Measurements from ENCODE around the gene CMSS1.
A peak's percentile ranks its signal among the peaks of the same experiment; 100 is the strongest.

The CMSS1 gene

GRCh38 chr3:100009276-100010086 is 191.8 kb downstream of the CMSS1 start:
- Histone ChIP-seq H3K27me3 (ENCODE audit: control insufficient read depth in 2 of 2, insufficient read depth in 2 of 2, low read length in 2 of 2) (no peaks in the 10 kb centered on the region), H3K36me3 (ENCODE audit: control insufficient read depth in 2 of 2, insufficient read depth in 2 of 2, low read length in 2 of 2) (no peaks in the 10 kb centered on the region), H3K4me1 (ENCODE audit: control insufficient read depth in 2 of 2, insufficient read depth in 2 of 2, low read length in 2 of 2) (peaks cover 4 to 8% of the 10 kb centered on the region in 2 donors), H3K9me3 (ENCODE audit: control insufficient read depth in 2 of 2, low read length in 2 of 2) (no peaks in the 10 kb centered on the region), H3K4me3 (ENCODE audit: low read length in 2 of 2) (no peak overlapping the region), H3K9ac (ENCODE audit: low read depth in 1 of 2, low read length in 2 of 2) (no peak overlapping the region), H3K27ac (ENCODE audit: low read depth in 2 of 2, low read length in 2 of 2) (no peak overlapping the region)

GRCh38 chr3:100010087-100010417 is 192.4 kb downstream of the CMSS1 start:
- peaks cover 3 to 4% of the 10 kb centered on the region in 2 donors for H3K4me1 ChIP-seq (ENCODE audit: control insufficient read depth in 2 of 2, insufficient read depth in 2 of 2, low read length in 2 of 2)
- H3K36me3 ChIP-seq (ENCODE audit: control insufficient read depth in 2 of 2, insufficient read depth in 2 of 2, low read length in 2 of 2), result no peaks in the 10 kb centered on the region
- H3K4me3 ChIP-seq (ENCODE audit: low read length in 2 of 2), result no peak overlapping the region
- no peaks in the 10 kb centered on the region for H3K27me3 ChIP-seq (ENCODE audit: control insufficient read depth in 2 of 2, insufficient read depth in 2 of 2, low read length in 2 of 2)
- no peak overlapping the region for H3K27ac ChIP-seq (ENCODE audit: low read depth in 2 of 2, low read length in 2 of 2)
- no peak overlapping the region for H3K9ac ChIP-seq (ENCODE audit: low read depth in 1 of 2, low read length in 2 of 2)
- H3K9me3 ChIP-seq (ENCODE audit: control insufficient read depth in 2 of 2, low read length in 2 of 2), result no peaks in the 10 kb centered on the region

- Histone ChIP-seq H3K27ac (ENCODE audit: low read depth in 2 of 2, low read length in 2 of 2) (no peak overlapping the region), H3K36me3 (ENCODE audit: control insufficient read depth in 2 of 2, insufficient read depth in 2 of 2, low read length in 2 of 2) (no peaks in the 10 kb centered on the region), H3K9ac (ENCODE audit: low read depth in 1 of 2, low read length in 2 of 2) (no peak overlapping the region), H3K4me1 (ENCODE audit: control insufficient read depth in 2 of 2, insufficient read depth in 2 of 2, low read length in 2 of 2) (peaks cover 0 to 3% of the 10 kb centered on the region in 2 donors), H3K4me3 (ENCODE audit: low read length in 2 of 2) (no peak overlapping the region), H3K27me3 (ENCODE audit: control insufficient read depth in 2 of 2, insufficient read depth in 2 of 2, low read length in 2 of 2) (no peaks in the 10 kb centered on the region), H3K9me3 (ENCODE audit: control insufficient read depth in 2 of 2, low read length in 2 of 2) (no peaks in the 10 kb centered on the region)
Observed at GRCh38 chr3:100018806-100019205, 201.1 kb downstream of the CMSS1 start.

- Histone ChIP-seq H3K9me3 (ENCODE audit: control insufficient read depth in 2 of 2, low read length in 2 of 2) (no peaks in the 10 kb centered on the region), H3K27ac (ENCODE audit: low read depth in 2 of 2, low read length in 2 of 2) (no peak overlapping the region), H3K4me3 (ENCODE audit: low read length in 2 of 2) (no peak overlapping the region), H3K27me3 (ENCODE audit: control insufficient read depth in 2 of 2, insufficient read depth in 2 of 2, low read length in 2 of 2) (no peaks in the 10 kb centered on the region), H3K36me3 (ENCODE audit: control insufficient read depth in 2 of 2, insufficient read depth in 2 of 2, low read length in 2 of 2) (no peaks in the 10 kb centered on the region), H3K4me1 (ENCODE audit: control insufficient read depth in 2 of 2, insufficient read depth in 2 of 2, low read length in 2 of 2) (peaks cover 0 to 8% of the 10 kb centered on the region in 2 donors), H3K9ac (ENCODE audit: low read depth in 1 of 2, low read length in 2 of 2) (no peak overlapping the region)
Observed at GRCh38 chr3:100019719-100020118, 202.1 kb downstream of the CMSS1 start.

- peaks cover 0 to 9% of the 10 kb centered on the region in 2 donors for H3K4me1 ChIP-seq (ENCODE audit: control insufficient read depth in 2 of 2, insufficient read depth in 2 of 2, low read length in 2 of 2)
- H3K27ac ChIP-seq (ENCODE audit: low read depth in 2 of 2, low read length in 2 of 2), result no peak overlapping the region
Observed at GRCh38 chr3:100020876-100021644, 203.4 kb downstream of the CMSS1 start.

GRCh38 chr3:100022506-100022905 is 204.8 kb downstream of the CMSS1 start:
- Histone ChIP-seq H3K27ac (ENCODE audit: low read depth in 2 of 2, low read length in 2 of 2) (no peak overlapping the region), H3K36me3 (ENCODE audit: control insufficient read depth in 2 of 2, insufficient read depth in 2 of 2, low read length in 2 of 2) (peaks cover 0 to 2% of the 10 kb centered on the region in 2 donors), H3K27me3 (ENCODE audit: control insufficient read depth in 2 of 2, insufficient read depth in 2 of 2, low read length in 2 of 2) (no peaks in the 10 kb centered on the region), H3K4me1 (ENCODE audit: control insufficient read depth in 2 of 2, insufficient read depth in 2 of 2, low read length in 2 of 2) (peaks cover 0 to 9% of the 10 kb centered on the region in 2 donors), H3K9me3 (ENCODE audit: control insufficient read depth in 2 of 2, low read length in 2 of 2) (no peaks in the 10 kb centered on the region), H3K9ac (ENCODE audit: low read depth in 1 of 2, low read length in 2 of 2) (no peak overlapping the region), H3K4me3 (ENCODE audit: low read length in 2 of 2) (no peak overlapping the region)

More at GRCh38 chr3:100020876-100021644, 203.4 kb downstream of the CMSS1 start:
- no peaks in the 10 kb centered on the region for H3K27me3 ChIP-seq (ENCODE audit: control insufficient read depth in 2 of 2, insufficient read depth in 2 of 2, low read length in 2 of 2)
- H3K36me3 ChIP-seq (ENCODE audit: control insufficient read depth in 2 of 2, insufficient read depth in 2 of 2, low read length in 2 of 2), result no peaks in the 10 kb centered on the region
- no peak overlapping the region for H3K9ac ChIP-seq (ENCODE audit: low read depth in 1 of 2, low read length in 2 of 2)
- no peak overlapping the region for H3K4me3 ChIP-seq (ENCODE audit: low read length in 2 of 2)
- H3K9me3 ChIP-seq (ENCODE audit: control insufficient read depth in 2 of 2, low read length in 2 of 2), result no peaks in the 10 kb centered on the region

GRCh38 chr3:100023150-100023549 is 205.5 kb downstream of the CMSS1 start:
- no peaks in the 10 kb centered on the region for H3K9me3 ChIP-seq (ENCODE audit: control insufficient read depth in 2 of 2, low read length in 2 of 2)
- H3K9ac ChIP-seq (ENCODE audit: low read depth in 1 of 2, low read length in 2 of 2), result no peak overlapping the region
- no peaks in the 10 kb centered on the region for H3K27me3 ChIP-seq (ENCODE audit: control insufficient read depth in 2 of 2, insufficient read depth in 2 of 2, low read length in 2 of 2)
- H3K36me3 ChIP-seq (ENCODE audit: control insufficient read depth in 2 of 2, insufficient read depth in 2 of 2, low read length in 2 of 2), result peaks cover 0 to 2% of the 10 kb centered on the region in 2 donors
- H3K27ac ChIP-seq (ENCODE audit: low read depth in 2 of 2, low read length in 2 of 2), result no peak overlapping the region
- H3K4me1 ChIP-seq (ENCODE audit: control insufficient read depth in 2 of 2, insufficient read depth in 2 of 2, low read length in 2 of 2), result peaks cover 0 to 9% of the 10 kb centered on the region in 2 donors
- no peak overlapping the region for H3K4me3 ChIP-seq (ENCODE audit: low read length in 2 of 2)

- Histone ChIP-seq H3K36me3 (ENCODE audit: control insufficient read depth in 2 of 2, insufficient read depth in 2 of 2, low read length in 2 of 2) (peaks cover 0 to 2% of the 10 kb centered on the region in 2 donors), H3K27ac (ENCODE audit: low read depth in 2 of 2, low read length in 2 of 2) (no peak overlapping the region), H3K27me3 (ENCODE audit: control insufficient read depth in 2 of 2, insufficient read depth in 2 of 2, low read length in 2 of 2) (no peaks in the 10 kb centered on the region), H3K4me1 (ENCODE audit: control insufficient read depth in 2 of 2, insufficient read depth in 2 of 2, low read length in 2 of 2) (peaks cover 0 to 9% of the 10 kb centered on the region in 2 donors), H3K9ac (ENCODE audit: low read depth in 1 of 2, low read length in 2 of 2) (no peak overlapping the region), H3K4me3 (ENCODE audit: low read length in 2 of 2) (no peak overlapping the region), H3K9me3 (ENCODE audit: control insufficient read depth in 2 of 2, low read length in 2 of 2) (no peaks in the 10 kb centered on the region)
Observed at GRCh38 chr3:100023595-100023994, 205.9 kb downstream of the CMSS1 start.

GRCh38 chr3:100024520-100025303 is 207.1 kb downstream of the CMSS1 start:
- H3K4me3 ChIP-seq (ENCODE audit: low read length in 2 of 2), result no peak overlapping the region
- H3K36me3 ChIP-seq (ENCODE audit: control insufficient read depth in 2 of 2, insufficient read depth in 2 of 2, low read length in 2 of 2), result peaks cover 0 to 2% of the 10 kb centered on the region in 2 donors
- peaks cover 0 to 9% of the 10 kb centered on the region in 2 donors for H3K4me1 ChIP-seq (ENCODE audit: control insufficient read depth in 2 of 2, insufficient read depth in 2 of 2, low read length in 2 of 2)
- H3K9me3 ChIP-seq (ENCODE audit: control insufficient read depth in 2 of 2, low read length in 2 of 2), result no peaks in the 10 kb centered on the region
- peak overlapping the region in 1 of 2 donors; percentile 13 for H3K27ac ChIP-seq (ENCODE audit: low read depth in 2 of 2, low read length in 2 of 2)
- H3K27me3 ChIP-seq (ENCODE audit: control insufficient read depth in 2 of 2, insufficient read depth in 2 of 2, low read length in 2 of 2), result no peaks in the 10 kb centered on the region
- no peak overlapping the region for H3K9ac ChIP-seq (ENCODE audit: low read depth in 1 of 2, low read length in 2 of 2)
